ENCODE results near the gene MVB12B. TPM values are rescaled to one million over a fixed set of nuclear protein-coding genes. Genes with fewer than 3 reads are reported as not detected.

Gene MVB12B
- total RNA-seq, 1 donor from 2014 or later = 16.5 TPM

DNA sequence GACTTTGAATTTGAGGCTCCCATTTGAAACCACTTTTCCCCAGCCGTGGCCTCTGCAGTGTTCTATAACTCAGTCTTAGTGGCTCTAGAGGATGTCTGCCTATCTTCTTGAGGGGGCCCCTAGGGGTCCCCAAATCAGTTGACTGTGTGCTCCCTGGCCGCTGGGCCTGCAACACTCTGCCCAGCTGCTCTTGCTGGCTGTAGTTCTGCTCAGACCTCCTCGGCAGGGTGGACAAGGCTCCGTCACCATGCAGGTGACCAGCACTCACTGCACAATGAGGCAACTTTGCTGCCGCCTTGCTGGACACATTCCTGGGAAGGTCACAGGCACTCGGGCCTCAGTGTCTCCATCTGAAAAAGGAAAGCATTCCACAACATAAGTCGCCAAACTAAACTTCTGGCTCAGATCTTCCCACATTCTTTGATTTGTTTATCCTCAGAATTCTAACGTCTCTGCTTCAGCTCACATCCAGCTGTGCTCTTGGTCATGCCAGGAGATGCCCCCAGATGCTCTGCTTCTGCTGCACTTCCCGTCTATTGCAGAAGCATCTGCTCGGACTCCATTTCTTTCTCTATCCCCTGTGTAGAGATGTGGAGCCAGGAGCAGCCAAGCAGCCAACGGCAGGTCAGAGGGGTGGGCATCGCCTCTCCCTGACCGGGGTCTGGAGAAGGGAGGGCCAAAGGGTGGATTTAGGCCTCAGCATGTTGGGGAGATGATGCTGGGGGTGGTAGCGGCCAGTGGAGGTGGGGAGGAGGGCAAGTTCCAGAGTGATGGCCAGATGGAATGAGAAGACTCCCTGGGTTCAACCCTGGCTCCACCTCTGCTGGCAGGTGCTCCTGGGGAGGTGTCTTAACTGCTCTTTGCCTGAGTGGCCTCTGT lies 133.6 kb downstream of the MVB12B start:
- H3K36me3 ChIP-seq = no peaks in the 10 kb centered on the region
- no peaks in the 10 kb centered on the region for H3K9me3 ChIP-seq
- no peaks in the 10 kb centered on the region for H3K27me3 ChIP-seq
- no peaks in the 10 kb centered on the region for H3K4me1 ChIP-seq
- DNase-seq (ENCODE audit: extremely low spot score in 2 of 2) = peak in 1 of 2 donors; percentile 61
- TF ChIP-seq POLR2AphosphoS5 (IDR thresholded peaks at IDR 0.05; ENCODE audit: insufficient read depth in 1 of 2, low read depth in 1 of 2) (no peak), POLR2A (IDR thresholded peaks at IDR 0.05) (no peak)
- TF ChIP-seq, protein P1, sequence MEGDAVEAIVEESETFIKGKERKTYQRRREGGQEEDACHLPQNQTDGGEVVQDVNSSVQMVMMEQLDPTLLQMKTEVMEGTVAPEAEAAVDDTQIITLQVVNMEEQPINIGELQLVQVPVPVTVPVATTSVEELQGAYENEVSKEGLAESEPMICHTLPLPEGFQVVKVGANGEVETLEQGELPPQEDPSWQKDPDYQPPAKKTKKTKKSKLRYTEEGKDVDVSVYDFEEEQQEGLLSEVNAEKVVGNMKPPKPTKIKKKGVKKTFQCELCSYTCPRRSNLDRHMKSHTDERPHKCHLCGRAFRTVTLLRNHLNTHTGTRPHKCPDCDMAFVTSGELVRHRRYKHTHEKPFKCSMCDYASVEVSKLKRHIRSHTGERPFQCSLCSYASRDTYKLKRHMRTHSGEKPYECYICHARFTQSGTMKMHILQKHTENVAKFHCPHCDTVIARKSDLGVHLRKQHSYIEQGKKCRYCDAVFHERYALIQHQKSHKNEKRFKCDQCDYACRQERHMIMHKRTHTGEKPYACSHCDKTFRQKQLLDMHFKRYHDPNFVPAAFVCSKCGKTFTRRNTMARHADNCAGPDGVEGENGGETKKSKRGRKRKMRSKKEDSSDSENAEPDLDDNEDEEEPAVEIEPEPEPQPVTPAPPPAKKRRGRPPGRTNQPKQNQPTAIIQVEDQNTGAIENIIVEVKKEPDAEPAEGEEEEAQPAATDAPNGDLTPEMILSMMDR (IDR thresholded peaks at IDR 0.05) = no peak
- no peak overlapping the region for H3K27ac ChIP-seq
- no peak overlapping the region for H3K4me3 ChIP-seq
- intact Hi-C loops (cut with DNase I) = no loop called here

DNA sequence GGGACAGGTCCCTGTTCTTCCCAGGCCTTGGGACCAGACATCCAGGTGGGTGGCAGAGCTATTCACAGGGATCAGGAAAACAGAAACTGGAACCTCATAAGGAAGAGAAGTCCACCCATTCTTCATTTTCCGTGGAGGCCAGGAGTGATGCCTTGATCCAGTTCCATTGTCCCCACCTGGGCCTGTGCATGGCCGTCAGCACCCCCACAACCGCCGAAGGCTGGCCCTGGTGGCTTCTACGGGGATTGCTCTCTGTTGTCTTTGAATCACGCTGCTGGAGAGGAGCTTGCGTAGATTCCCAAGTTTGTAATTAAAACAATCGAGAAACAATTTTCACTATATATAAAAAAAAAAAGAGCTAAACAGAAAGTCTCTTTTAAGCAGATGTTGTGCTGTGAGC lies 134.4 kb downstream of the MVB12B start:
- Histone ChIP-seq H3K27me3 (no peaks in the 10 kb centered on the region), H3K27ac (no peak overlapping the region), H3K4me3 (no peak overlapping the region), H3K4me1 (no peaks in the 10 kb centered on the region), H3K9me3 (no peaks in the 10 kb centered on the region), H3K36me3 (no peaks in the 10 kb centered on the region)
- no peak for TF ChIP-seq POLR2A (IDR thresholded peaks at IDR 0.05)
- intact Hi-C loops (cut with DNase I) = no loop called here
- DNase-seq (ENCODE audit: extremely low spot score in 2 of 2) = no peak

DNA sequence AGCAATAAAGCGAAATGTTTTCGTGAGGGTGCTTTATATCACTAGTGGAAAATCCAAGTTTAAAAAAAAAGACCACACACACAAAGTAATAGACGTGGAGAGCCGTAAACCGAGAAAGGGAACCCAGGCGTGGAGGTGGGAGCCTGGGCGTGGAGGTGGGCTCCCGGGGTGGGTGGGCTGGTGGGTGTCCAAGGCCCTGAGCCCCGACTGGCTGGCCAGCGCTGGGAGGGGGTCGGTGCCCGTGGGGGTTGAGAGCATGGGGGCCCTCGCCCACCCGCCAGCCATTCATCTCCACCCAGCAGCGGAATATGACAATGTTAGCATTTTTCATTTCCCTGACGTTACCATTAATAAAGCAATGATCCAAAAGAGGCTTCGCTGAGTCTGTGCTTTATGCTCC lies 135.0 kb downstream of the MVB12B start:
- Histone ChIP-seq H3K9me3 (no peaks in the 10 kb centered on the region), H3K4me1 (no peaks in the 10 kb centered on the region), H3K36me3 (no peaks in the 10 kb centered on the region), H3K27ac (no peak overlapping the region), H3K4me3 (no peak overlapping the region), H3K27me3 (no peaks in the 10 kb centered on the region)
- intact Hi-C loops (cut with DNase I) = no loop called here
- TF ChIP-seq POLR2A (IDR thresholded peaks at IDR 0.05) (no peak), POLR2AphosphoS5 (IDR thresholded peaks at IDR 0.05; ENCODE audit: insufficient read depth in 1 of 2, low read depth in 1 of 2) (no peak)
- TF ChIP-seq, protein P1 (IDR thresholded peaks at IDR 0.05) = no peak
- DNase-seq (ENCODE audit: extremely low spot score in 2 of 2) = no peak

DNA sequence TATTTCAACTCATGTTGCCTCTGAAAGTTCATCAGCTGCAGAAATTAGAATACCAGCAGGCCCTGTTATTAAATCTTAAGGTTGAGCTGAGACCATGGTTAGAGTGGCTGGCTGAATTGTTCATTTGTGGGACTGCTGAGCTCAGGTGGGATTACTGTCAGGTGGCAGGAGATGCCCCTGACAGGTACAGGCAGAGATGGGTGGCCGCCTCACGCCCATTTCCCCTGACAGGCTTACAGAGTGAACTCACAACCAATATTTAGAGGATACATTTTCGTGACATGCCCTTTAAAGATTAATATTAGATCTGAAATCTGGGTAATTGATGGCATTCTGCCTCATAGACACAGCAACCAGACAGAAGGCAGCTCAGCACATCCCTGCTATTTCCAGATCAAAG lies 136.0 kb downstream of the MVB12B start:
- intact Hi-C loops (cut with DNase I) = no loop called here
- H3K9me3 ChIP-seq = no peaks in the 10 kb centered on the region
- H3K4me1 ChIP-seq = no peaks in the 10 kb centered on the region
- H3K4me3 ChIP-seq = no peak overlapping the region
- H3K27ac ChIP-seq = no peak overlapping the region
- TF ChIP-seq, protein P1 (IDR thresholded peaks at IDR 0.05) = no peak
- no peak for TF ChIP-seq POLR2A (IDR thresholded peaks at IDR 0.05)
- no peak for TF ChIP-seq POLR2AphosphoS5 (IDR thresholded peaks at IDR 0.05; ENCODE audit: insufficient read depth in 1 of 2, low read depth in 1 of 2)
- H3K27me3 ChIP-seq = no peaks in the 10 kb centered on the region
- DNase-seq (ENCODE audit: extremely low spot score in 2 of 2) = no peak
- H3K36me3 ChIP-seq = no peaks in the 10 kb centered on the region

DNA sequence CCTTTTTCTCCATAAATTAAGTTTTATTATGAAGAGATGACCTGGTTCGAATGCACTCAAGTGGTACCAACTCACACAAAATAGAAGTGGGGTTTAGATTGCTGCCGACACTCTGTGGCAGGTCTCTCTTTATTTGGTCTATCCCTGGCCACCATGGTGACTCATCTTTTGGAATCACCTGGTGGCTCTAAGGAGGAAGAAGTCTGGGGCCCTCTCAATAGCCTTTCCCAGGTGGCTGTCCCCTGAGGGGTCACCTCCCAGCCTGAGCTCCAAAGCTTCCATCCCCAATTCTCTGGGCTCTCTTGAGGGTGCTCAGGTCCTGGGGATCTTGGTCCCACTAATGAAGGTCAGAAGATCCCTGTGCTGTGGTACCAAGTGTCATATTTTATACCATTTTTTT lies 136.8 kb downstream of the MVB12B start:
- DNase-seq (ENCODE audit: extremely low spot score in 2 of 2) = no peak
- TF ChIP-seq POLR2A (IDR thresholded peaks at IDR 0.05) (no peak), POLR2AphosphoS5 (IDR thresholded peaks at IDR 0.05; ENCODE audit: insufficient read depth in 1 of 2, low read depth in 1 of 2) (no peak)
- TF ChIP-seq, protein P1 (IDR thresholded peaks at IDR 0.05) = no peak
- Histone ChIP-seq H3K9me3 (no peaks in the 10 kb centered on the region), H3K36me3 (no peaks in the 10 kb centered on the region), H3K4me3 (no peak overlapping the region), H3K4me1 (no peaks in the 10 kb centered on the region), H3K27ac (no peak overlapping the region), H3K27me3 (no peaks in the 10 kb centered on the region)
- intact Hi-C loops (cut with DNase I) = no loop called here

Data from vagina (tissue), 2 donors.